Uterus (tissue), 2 donors: ENCODE results near the gene ADAMTS18.

Experiments
- POLR2A ChIP-seq, 2 donors: fragments of 450-650 bp; IDR thresholded peaks; one replicate each; pipeline ENCODE4 v1.6.1; 2016; ENCODE audit warnings: antibody characterized with exemption in 2 of 2, mild to moderate bottlenecking in 1 of 2, moderate library complexity in 1 of 2
- TF ChIP-seq, protein P1 (sequence below), 4 experiments: fragments of 200-600 bp in 2 of 4; fragments of 450-650 bp in 2 of 4; sonication (generic) in 2 of 4; IDR thresholded peaks; one replicate each; pipeline ENCODE4 v1.5.1; 2016 to 2019; ENCODE audit warnings: antibody characterized with exemption in 4 of 4, mild to moderate bottlenecking in 2 of 4, moderate library complexity in 1 of 4

DNA sequence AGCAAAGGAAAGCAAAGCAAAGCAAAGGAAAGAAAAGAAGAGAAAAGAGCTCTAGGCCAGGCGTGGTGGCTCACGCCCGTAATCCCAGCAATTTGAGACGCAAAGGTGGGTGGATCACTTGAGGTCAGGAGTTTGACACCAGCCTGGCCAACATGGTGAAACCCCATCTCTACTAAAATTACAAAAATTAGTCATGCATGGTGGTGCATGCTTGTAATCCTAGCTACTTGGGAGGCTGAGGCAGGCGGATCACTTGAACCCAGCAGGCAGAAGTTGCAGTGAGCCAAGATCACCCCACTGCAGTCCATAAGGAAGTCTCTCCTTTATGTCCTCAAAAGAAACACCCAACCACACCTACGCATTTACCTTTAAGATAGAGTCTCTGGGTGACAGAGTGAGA is 70.1 kb downstream of the ADAMTS18 start:
- TF ChIP-seq, protein P1, sequence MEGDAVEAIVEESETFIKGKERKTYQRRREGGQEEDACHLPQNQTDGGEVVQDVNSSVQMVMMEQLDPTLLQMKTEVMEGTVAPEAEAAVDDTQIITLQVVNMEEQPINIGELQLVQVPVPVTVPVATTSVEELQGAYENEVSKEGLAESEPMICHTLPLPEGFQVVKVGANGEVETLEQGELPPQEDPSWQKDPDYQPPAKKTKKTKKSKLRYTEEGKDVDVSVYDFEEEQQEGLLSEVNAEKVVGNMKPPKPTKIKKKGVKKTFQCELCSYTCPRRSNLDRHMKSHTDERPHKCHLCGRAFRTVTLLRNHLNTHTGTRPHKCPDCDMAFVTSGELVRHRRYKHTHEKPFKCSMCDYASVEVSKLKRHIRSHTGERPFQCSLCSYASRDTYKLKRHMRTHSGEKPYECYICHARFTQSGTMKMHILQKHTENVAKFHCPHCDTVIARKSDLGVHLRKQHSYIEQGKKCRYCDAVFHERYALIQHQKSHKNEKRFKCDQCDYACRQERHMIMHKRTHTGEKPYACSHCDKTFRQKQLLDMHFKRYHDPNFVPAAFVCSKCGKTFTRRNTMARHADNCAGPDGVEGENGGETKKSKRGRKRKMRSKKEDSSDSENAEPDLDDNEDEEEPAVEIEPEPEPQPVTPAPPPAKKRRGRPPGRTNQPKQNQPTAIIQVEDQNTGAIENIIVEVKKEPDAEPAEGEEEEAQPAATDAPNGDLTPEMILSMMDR (IDR thresholded peaks at IDR 0.05): no peak
- TF ChIP-seq POLR2A (IDR thresholded peaks at IDR 0.05): no peak
